GM18499 (cell line): ENCODE measurements around the gene PAX7.
"Not testable (repeated sequence)": the region's sequence is repeated elsewhere in the genome, so short reads cannot be mapped to it uniquely, and the experiment has no call there.

Experiments
- ATAC-seq: cut with Tn5 transposase; IDR thresholded peaks from one replicate; pipeline ENCODE4 v1.9.1; 2021; ENCODE audit warnings: moderate number of reproducible peaks; ENCODE audit not compliant: insufficient read depth, unreplicated experiment

Gene PAX7

GRCh38 chr1:18724801-18725200 lies 94.2 kb downstream of the PAX7 start:
- no peak for ATAC-seq

- no peak for ATAC-seq
These were observed 94.7 kb downstream of the PAX7 start for GRCh38 chr1:18725231-18725895.

GRCh38 chr1:18726368-18726767 lies 95.7 kb downstream of the PAX7 start:
- no peak for ATAC-seq

DNA sequence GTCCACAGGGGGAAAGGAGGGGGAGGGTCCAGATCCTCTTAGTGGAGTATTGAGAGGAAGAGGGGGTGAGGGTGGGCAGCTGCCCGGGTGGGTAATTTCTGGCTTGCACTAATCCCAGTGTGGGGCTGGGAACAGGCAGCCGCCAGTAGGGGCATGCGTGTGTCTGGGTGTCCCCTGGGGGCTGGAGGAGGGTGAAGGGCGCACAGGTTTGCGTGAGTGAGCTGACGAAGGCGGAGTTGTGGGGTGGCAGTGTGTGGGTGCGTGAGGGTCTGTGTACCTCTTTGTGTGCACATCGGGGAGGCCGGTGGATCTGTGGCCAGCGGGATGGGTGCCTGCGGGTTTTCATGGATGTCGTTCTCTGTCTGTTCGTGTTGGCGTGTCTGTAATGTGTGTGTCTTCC lies 97.3 kb downstream of the PAX7 start:
- no peak for ATAC-seq

DNA sequence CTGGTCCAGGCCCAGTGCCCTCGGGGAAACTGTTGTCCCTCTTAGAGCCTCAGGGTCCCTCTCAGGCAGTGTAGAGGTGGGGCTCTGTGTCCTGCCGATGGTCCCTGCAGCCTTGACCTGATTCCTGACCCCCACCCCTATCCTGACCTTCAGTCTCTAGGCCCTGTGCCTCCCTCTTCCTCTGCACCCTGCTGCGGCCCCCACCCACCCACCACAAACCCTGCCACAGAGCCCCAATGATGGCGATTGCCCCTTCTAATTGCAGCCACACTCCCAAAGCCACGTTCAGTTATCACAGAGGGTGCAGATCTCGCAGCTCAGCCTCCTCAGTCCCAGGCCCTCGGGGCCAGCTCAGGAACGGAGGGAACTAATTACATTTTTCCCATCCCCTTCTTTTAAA lies 99.7 kb downstream of the PAX7 start:
- no peak for ATAC-seq

GRCh38 chr1:18731148-18731547 lies 100.5 kb downstream of the PAX7 start:
- ATAC-seq: no peak

- ATAC-seq: no peak
These were observed 101.1 kb downstream of the PAX7 start for GRCh38 chr1:18731591-18732235.

DNA sequence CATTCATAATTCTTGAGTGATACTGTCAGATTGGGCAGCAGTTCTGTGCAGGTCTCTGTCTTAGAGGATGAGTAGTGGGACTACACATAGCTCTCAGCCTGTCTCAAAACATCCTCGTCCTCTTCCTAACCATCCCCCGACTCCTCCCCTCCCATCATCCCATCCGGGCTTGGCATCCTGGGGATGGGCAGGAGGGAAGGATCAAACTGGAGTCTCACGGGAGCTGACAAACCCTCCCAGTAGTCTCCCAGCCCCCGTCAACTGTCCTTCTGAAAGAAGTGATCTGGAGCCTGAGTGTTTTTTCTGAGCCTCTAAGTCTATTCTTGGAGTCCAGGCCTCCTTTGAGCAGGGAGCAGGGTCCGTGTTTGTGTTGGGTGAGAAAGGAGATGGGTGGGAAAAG lies 102.0 kb downstream of the PAX7 start:
- ATAC-seq: no peak

DNA sequence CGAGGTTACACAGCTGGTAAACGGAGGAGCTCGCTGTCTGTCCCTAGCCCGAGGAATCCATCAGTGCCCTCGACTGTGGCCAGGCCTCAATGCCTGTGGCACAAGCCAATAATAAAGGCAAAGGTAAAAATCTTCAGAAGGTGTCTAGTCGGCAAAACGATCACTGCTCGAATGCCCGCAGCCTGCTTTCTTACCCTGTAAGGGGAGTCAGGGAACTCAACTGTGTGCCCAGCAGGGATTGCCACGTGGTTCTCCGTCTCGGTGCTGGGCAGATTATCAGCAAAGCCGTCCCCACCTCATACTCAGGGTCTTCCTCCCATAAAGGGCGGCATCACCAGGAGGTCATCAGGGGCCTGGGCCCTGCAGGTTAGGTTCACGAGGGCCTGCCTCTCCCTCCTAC lies 103.4 kb downstream of the PAX7 start:
- no peak for ATAC-seq

DNA sequence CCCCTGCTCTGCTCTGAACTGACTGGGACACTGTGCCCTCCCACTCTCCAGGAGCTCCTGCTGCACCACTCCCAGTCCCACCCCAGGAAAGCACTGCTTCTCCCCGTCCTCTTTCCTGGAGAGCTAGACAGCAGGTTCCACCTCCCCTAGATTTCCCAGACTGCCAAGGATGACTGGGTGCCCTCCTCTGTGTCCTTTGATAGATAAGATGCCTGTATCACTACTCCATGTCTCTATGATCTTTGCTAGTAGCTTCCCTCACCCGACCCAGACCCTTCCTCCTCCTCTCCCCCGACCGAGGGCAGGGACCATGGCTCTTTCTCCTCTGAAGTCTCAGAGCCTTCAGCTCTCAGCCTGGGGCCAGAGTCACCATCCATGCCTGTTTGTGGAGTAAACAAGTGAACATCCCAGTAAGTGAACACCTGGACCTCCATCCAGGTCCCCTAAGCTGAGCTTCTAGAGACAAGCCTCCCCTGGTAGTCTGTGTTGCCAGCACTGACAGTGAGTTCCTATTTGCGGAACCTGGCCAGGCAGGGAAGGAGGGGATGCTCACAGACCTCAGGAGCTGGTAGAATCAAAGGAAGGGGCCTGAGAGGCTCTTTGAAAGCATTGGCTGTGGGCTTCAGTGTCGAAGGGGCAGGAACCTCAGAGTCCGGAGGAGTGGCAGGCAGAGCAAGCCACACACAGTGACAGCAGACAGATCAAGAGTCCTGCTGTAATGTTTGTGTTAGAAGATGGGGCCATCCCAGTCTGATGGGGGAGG lies 104.0 kb downstream of the PAX7 start:
- no peak for ATAC-seq

DNA sequence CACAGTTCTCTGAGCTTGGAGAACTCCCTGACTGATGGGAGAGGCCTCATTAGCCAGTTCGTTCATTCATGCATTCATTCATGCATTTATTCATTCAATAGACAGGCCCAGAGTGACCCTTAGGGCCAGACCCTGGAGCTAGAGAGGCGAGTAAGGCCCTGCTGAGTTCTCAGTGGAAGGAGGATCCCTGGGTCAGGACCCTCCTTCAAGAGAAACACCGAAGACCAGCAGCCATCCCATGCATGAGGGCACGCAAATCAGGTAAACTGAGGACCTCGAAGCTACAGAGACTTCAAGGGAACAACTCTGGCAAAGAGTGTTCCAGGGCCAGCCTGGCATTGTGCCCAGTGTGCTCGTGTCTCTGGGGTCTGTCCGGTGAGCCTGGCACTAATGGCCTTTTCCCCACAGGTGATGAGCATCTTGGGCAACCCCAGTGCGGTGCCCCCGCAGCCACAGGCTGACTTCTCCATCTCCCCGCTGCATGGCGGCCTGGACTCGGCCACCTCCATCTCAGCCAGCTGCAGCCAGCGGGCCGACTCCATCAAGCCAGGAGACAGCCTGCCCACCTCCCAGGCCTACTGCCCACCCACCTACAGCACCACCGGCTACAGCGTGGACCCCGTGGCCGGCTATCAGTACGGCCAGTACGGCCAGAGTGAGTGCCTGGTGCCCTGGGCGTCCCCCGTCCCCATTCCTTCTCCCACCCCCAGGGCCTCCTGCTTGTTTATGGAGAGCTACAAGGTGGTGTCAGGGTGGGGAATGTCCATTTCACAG lies 104.8 kb downstream of the PAX7 start:
- no peak for ATAC-seq

GRCh38 chr1:18736958-18737357 lies 106.3 kb downstream of the PAX7 start:
- ATAC-seq: no peak

DNA sequence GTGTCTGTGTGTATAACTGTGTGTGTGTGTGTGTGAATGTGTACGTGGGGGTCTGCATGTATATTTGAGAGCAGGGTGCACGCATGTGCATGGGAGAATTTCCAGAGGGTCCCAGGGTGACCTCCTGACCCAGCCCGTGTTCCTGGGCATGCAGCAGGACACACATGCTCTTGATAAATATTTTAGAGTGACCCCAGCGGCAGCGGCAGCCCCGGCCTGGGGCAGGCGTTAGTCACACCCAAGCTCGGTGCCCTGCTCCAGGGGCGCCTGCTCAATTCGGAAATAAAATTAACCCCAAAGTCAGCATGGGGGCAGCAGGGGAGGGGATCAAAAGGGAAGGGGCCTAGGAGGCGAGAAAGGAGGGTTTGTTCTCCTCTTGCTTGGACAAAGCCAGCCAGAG lies 107.5 kb downstream of the PAX7 start:
- ATAC-seq: no peak

DNA sequence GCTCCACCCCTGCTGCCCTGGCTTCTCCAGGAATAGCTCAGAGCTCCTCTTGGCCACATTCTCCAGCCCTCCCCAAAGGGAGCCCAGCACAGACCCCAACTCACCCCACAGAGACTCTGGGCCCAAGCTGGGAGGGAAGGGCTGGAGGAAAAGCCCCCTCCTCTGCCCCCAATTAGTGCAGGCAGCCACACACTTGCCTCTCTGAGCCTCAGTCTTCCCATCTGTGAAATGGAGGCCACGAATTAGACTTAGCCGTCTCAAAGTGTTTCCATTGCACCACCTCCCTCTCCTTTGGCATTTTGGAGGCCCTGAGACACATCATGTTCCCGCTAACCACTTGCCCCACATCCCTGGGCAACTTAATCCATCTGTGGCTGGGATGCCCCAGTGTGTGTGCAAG lies 108.0 kb downstream of the PAX7 start:
- no peak for ATAC-seq

DNA sequence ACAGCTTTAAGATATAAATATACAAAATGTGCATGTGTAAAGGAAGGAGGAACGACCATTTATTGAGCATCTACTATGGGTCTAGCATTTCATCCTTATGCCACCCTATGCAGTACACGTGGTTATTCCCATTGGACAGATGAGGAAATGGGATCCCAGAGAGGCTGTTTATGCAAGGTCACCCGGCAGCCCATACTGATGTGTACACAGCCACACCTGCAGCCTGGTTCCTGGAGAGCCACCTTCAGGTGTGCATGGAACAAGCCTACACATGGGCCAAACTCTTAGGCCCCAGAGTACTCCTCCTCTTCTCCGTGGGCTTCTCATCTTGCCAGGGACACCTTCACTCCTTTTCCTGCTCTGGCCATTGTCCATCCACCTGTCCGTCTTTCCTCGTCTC lies 108.8 kb downstream of the PAX7 start:
- ATAC-seq: no peak

- ATAC-seq: no peak
These were observed 109.3 kb downstream of the PAX7 start for GRCh38 chr1:18739897-18740296.

DNA sequence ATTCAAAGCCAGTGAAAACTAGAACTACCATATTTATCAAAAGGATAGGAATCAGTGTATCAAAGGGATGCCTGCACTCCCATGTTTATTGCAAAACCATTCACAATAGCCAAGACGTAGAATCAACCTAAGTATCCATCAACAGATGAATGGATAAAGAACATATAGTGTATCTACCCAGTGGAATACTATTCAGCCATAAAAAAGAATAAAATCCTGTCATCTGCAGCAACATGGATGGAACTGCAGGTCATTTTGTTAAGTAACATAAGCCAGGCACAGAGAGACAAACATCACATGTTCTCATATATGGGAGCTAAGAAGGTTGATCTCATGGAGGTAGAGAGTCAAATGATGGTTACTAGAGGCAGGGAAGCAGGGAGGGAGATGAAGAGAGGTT lies 110.0 kb downstream of the PAX7 start:
- ATAC-seq: no peak

- no peak for ATAC-seq
These were observed 112.6 kb downstream of the PAX7 start for GRCh38 chr1:18743233-18743632.

- not testable (repeated sequence) for ATAC-seq
These were observed 113.7 kb downstream of the PAX7 start for GRCh38 chr1:18744381-18744780.

DNA sequence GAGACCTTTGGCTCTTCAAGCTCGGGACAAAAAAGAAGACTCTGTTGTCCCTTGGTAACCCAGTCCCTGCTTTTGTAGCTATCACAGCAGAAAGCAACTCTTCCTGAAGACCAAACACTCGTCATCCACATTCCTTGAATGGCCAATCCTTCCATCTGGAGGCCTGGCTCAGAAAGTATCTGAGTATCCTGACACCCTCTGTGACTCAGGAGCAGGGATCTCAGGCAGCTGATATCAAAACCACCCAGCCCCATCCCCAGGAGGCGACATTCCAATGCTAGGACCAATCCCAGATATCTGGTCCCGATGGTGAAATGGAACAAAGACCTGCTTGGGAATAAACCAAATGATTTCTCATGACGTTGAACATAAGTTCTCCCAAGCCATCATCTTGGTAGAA lies 116.3 kb downstream of the PAX7 start:
- ATAC-seq: no peak

- ATAC-seq: no peak
These were observed 117.0 kb downstream of the PAX7 start for GRCh38 chr1:18747671-18748070.
